Uterus (tissue), 4 donors: ENCODE results near the gene MESP2. TPM values are rescaled to one million over a fixed set of nuclear protein-coding genes. Genes with fewer than 3 reads are reported as not detected.

Experiments
- DNase-seq, 2 donors: peaks; one replicate each; pipeline ENCODE4 v3.0.0-alpha.2; 2019 to 2020
- H3K27ac ChIP-seq, 2 donors: fragments of 200-600 bp; sonication (generic); 1 replicate in 1 of 2; 2 replicates in 1 of 2; pipeline ENCODE4 v1.5.1; 2016 to 2018
- H3K27me3 ChIP-seq, 2 donors: fragments of 200-600 bp; sonication (generic); one replicate each; pipeline ENCODE4 v1.5.1; 2018 to 2019; ENCODE audit warnings: control low read depth in 1 of 2
- H3K36me3 ChIP-seq, 2 donors: fragments of 200-600 bp; sonication (generic); one replicate each; pipeline ENCODE4 v1.5.1; 2019; ENCODE audit warnings: control low read depth in 1 of 2
- H3K4me1 ChIP-seq, 2 donors: fragments of 200-600 bp; sonication (generic); one replicate each; pipeline ENCODE4 v1.5.1; 2018 to 2019; ENCODE audit warnings: control low read depth in 1 of 2
- H3K4me3 ChIP-seq, 2 donors: fragments of 200-600 bp; sonication (generic); 1 replicate in 1 of 2; 2 replicates in 1 of 2; pipeline ENCODE4 v1.5.1; 2018 to 2019; ENCODE audit warnings: mild to moderate bottlenecking in 1 of 2
- H3K9me3 ChIP-seq, 2 donors: fragments of 200-600 bp; sonication (generic); one replicate each; pipeline ENCODE4 v1.5.1; 2019; ENCODE audit warnings: control low read depth in 1 of 2
- CTCF ChIP-seq, 4 experiments: fragments of 200-600 bp in 2 of 4; fragments of 450-650 bp in 2 of 4; sonication (generic) in 2 of 4; IDR thresholded peaks; one replicate each; pipeline ENCODE4 v1.5.1; 2016 to 2019; ENCODE audit warnings: antibody characterized with exemption in 4 of 4, mild to moderate bottlenecking in 2 of 4, moderate library complexity in 1 of 4
- POLR2A ChIP-seq, 2 donors: fragments of 450-650 bp; IDR thresholded peaks; one replicate each; pipeline ENCODE4 v1.6.1; 2016; ENCODE audit warnings: antibody characterized with exemption in 2 of 2, mild to moderate bottlenecking in 1 of 2, moderate library complexity in 1 of 2
- intact Hi-C: fragments of 100-400 bp; cut with DNase I; formaldehyde crosslinking; loops from one replicate; pipeline ENCODE4 v1.15.1; 2023; ENCODE audit warnings: low total_unique reads
- total RNA-seq, 4 donors: library from RNA; depleted of rRNA in 3 of 4; stranded (reverse); fragments of >200 nt in 3 of 4; gene quantifications; one replicate each; pipeline versions ENCODE4 v1.1.0 to v1.2.4, GENCODE V29; 2014 to 2023
- donor health status: DM: yes; HTN: yes; CAD: no.

The MESP2 gene
- total RNA-seq, 4 donors from 2014 or later, result 0.21 TPM; not detected in 3

GRCh38 chr15:89772932-89773583 is 3.1 kb upstream of the MESP2 start:
- no peaks in the 10 kb centered on the region for H3K9me3 ChIP-seq
- no peak overlapping the region for H3K4me3 ChIP-seq
- no peak for TF ChIP-seq CTCF (IDR thresholded peaks at IDR 0.05)
- TF ChIP-seq POLR2A (IDR thresholded peaks at IDR 0.05), result no peak
- no peak overlapping the region for H3K27ac ChIP-seq
- no peaks in the 10 kb centered on the region for H3K36me3 ChIP-seq
- DNase-seq, result no peak
- intact Hi-C loops, result no loop called here
- H3K4me1 ChIP-seq, result no peaks in the 10 kb centered on the region
- no peaks in the 10 kb centered on the region for H3K27me3 ChIP-seq

DNA sequence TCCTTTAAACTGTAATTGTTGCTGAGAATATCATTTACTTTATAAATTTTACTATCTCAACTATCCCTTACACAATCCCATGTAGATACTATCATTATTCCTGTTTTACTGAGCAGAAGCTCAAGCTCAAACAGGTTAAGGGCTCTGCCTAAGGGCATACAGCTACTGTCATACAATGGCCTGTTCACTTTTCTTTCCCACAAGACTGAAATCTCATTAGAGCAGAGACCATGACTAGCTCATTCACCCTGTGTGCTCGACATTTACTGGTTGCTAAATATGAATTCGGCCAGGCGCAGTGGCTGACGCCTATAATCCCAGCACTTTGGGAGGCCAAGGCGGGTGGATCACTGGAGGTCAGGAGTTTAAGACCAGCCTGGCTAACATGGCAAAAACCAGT is 1.6 kb upstream of the MESP2 start:
- H3K36me3 ChIP-seq, result no peaks in the 10 kb centered on the region
- no peaks in the 10 kb centered on the region for H3K27me3 ChIP-seq
- no peak overlapping the region for H3K27ac ChIP-seq
- no peak for TF ChIP-seq POLR2A (IDR thresholded peaks at IDR 0.05)
- TF ChIP-seq CTCF (IDR thresholded peaks at IDR 0.05), result no peak
- H3K4me1 ChIP-seq, result no peaks in the 10 kb centered on the region
- intact Hi-C loops, result no loop called here
- no peaks in the 10 kb centered on the region for H3K9me3 ChIP-seq
- H3K4me3 ChIP-seq, result no peak overlapping the region
- DNase-seq, result no peak

DNA sequence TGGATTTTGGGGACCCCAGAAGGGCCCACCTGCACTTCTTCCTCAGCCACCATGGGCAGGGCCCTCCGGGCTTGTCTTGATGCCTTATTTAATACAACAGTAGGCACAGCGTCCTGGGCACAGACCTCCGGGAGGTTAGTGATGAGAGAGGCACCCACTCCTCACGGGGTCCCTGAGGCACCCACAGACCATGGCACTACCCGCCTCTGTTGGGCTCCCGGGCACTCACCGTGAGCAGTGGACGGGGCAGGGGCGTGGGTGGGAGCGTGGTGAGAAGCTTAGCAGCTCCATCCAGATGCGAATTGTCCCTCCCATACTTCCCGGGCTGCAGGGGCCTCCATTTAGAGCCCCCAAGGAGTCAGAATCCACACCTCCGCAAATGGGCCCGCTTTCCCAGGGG is 317 bp upstream of the MESP2 start:
- Histone ChIP-seq H3K4me3 (peak overlapping the region in 1 of 2 donors; percentile 35), H3K9me3 (no peaks in the 10 kb centered on the region), H3K4me1 (no peaks in the 10 kb centered on the region), H3K27ac (no peak overlapping the region), H3K36me3 (no peaks in the 10 kb centered on the region), H3K27me3 (no peaks in the 10 kb centered on the region)
- TF ChIP-seq POLR2A (IDR thresholded peaks at IDR 0.05) (no peak), CTCF (IDR thresholded peaks at IDR 0.05) (no peak)
- intact Hi-C loops, result no loop called here
- DNase-seq, result no peak

- Histone ChIP-seq H3K27me3 (no peaks in the 10 kb centered on the region), H3K4me3 (no peak overlapping the region), H3K4me1 (no peaks in the 10 kb centered on the region), H3K36me3 (no peaks in the 10 kb centered on the region), H3K9me3 (no peaks in the 10 kb centered on the region), H3K27ac (peak overlapping the region in 1 of 2 donors; percentile 21)
- no peak for DNase-seq
- TF ChIP-seq CTCF (IDR thresholded peaks at IDR 0.05) (no peak), POLR2A (IDR thresholded peaks at IDR 0.05) (no peak)
- intact Hi-C loops, result no loop called here
Measured at GRCh38 chr15:89777073-89777751, 1.1 kb downstream of the MESP2 start.

DNA sequence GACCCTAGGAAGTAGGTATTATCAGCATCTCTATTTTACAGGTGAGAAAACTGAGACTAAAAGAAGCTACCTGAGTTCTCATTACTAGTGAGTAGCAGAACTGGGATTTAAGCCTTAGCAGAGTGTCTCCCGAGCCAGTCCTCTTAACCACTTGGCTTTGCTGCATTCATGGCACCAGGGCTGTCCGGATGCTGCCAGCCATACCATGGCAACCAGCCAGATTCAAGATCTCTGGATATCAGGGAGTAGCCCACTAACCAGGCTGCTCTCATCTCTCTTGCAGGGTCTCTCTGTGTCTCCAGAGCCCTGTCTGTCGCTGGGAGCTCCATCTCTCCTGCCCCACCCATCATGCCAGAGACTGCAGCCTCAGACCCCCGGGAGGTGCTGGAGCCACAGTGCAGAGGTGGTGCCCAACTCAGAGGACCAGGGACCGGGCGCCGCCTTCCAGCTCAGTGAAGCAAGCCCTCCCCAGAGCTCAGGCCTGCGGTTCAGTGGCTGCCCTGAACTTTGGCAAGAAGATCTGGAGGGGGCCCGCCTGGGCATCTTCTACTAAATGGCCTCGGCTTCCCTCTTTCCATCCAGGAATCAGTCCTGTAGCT is 1.7 kb downstream of the MESP2 start:
- H3K4me1 ChIP-seq, result no peaks in the 10 kb centered on the region
- intact Hi-C loops, result no loop called here
- H3K36me3 ChIP-seq, result no peaks in the 10 kb centered on the region
- no peak overlapping the region for H3K4me3 ChIP-seq
- TF ChIP-seq CTCF (IDR thresholded peaks at IDR 0.05) (no peak), POLR2A (IDR thresholded peaks at IDR 0.05) (no peak)
- H3K9me3 ChIP-seq, result no peaks in the 10 kb centered on the region
- DNase-seq, result no peak
- H3K27ac ChIP-seq, result no peak overlapping the region
- H3K27me3 ChIP-seq, result no peaks in the 10 kb centered on the region
